CD4-positive, CD25-positive, alpha-beta regulatory T cell (primary cell): Measurements from ENCODE around the gene OMP. TPM values are rescaled to one million over a fixed set of nuclear protein-coding genes. Genes with fewer than 3 reads are reported as not detected.

Source experiments
- ATAC-seq, 2 donors: fragments of 150-1000 bp; cut with Tn5 transposase; one replicate each; pipeline ENCODE4 v1.10.0; 2021; ENCODE audit warnings: low read depth in 2 of 2, moderate number of reproducible peaks in 2 of 2, moderate library complexity in 1 of 2
- DNase-seq, 3 donors: peaks; one replicate each; pipeline versions ENCODE4 v3.0.0 to v3.0.0-alpha.2; 2012 to 2022; ENCODE audit warnings: mixed read lengths in 1 of 3
- H3K27ac ChIP-seq: one replicate; pipeline ENCODE4 v1.7.0; 2013; ENCODE audit warnings: mild to moderate bottlenecking, low read length; ENCODE audit not compliant: insufficient read depth, poor library complexity, severe bottlenecking
- H3K27me3 ChIP-seq: one replicate; pipeline ENCODE4 v1.7.0; 2013; ENCODE audit warnings: low read length; ENCODE audit not compliant: control insufficient read depth, insufficient read depth
- H3K36me3 ChIP-seq: one replicate; pipeline ENCODE4 v1.7.0; 2013; ENCODE audit warnings: mild to moderate bottlenecking, low read length, moderate library complexity; ENCODE audit not compliant: control insufficient read depth, insufficient read depth
- H3K4me1 ChIP-seq: 2 replicates; pipeline ENCODE4 v1.7.0; 2013; ENCODE audit warnings: mild to moderate bottlenecking, low read length; ENCODE audit not compliant: insufficient read depth, control insufficient read depth, poor library complexity, severe bottlenecking
- H3K4me3 ChIP-seq: one replicate; pipeline ENCODE4 v1.7.0; 2013; ENCODE audit warnings: low read depth, mild to moderate bottlenecking, low read length, moderate library complexity
- H3K9me3 ChIP-seq, 2 experiments: 1 replicate in 1 of 2; 2 replicates in 1 of 2; pipeline ENCODE4 v1.7.0; 2013; ENCODE audit warnings: low read length in 2 of 2, mild to moderate bottlenecking in 1 of 2, moderate library complexity in 1 of 2; ENCODE audit not compliant: control insufficient read depth in 2 of 2
- H3K27ac Mint-ChIP-seq, 3 donors: one replicate each; pipeline ENCODE4 v1.8.0; 2020 to 2022; ENCODE audit warnings: mild to moderate bottlenecking in 3 of 3, mixed read lengths in 3 of 3, moderate library complexity in 2 of 3
- H3K27me3 Mint-ChIP-seq: one replicate; pipeline ENCODE4 v1.8.0; 2022; ENCODE audit warnings: mild to moderate bottlenecking, mixed read lengths
- H3K36me3 Mint-ChIP-seq: one replicate; pipeline ENCODE4 v1.8.0; 2020; ENCODE audit warnings: mixed read lengths
- H3K4me1 Mint-ChIP-seq, 4 donors: one replicate each; pipeline ENCODE4 v1.8.0; 2020 to 2022; ENCODE audit warnings: mixed read lengths in 4 of 4, mild to moderate bottlenecking in 1 of 4
- H3K4me3 Mint-ChIP-seq, 4 donors: one replicate each; pipeline ENCODE4 v1.8.0; 2020 to 2022; ENCODE audit warnings: mild to moderate bottlenecking in 4 of 4, mixed read lengths in 4 of 4, moderate library complexity in 3 of 4
- H3K9me3 Mint-ChIP-seq, 7 donors: one replicate each; pipeline ENCODE4 v1.8.0; 2020 to 2022; ENCODE audit warnings: mixed read lengths in 7 of 7, mild to moderate bottlenecking in 3 of 7, moderate library complexity in 2 of 7
- polyA plus RNA-seq, 4 donors: library from polyadenylated mRNA; unstranded; fragments of 300-500 nt; fragmentation: Illumina TruSeq; gene quantifications; one replicate each; pipeline ENCODE4 v1.2.3, GENCODE V29; 2021
- total RNA-seq: library from RNA; stranded (reverse); gene quantifications from one replicate; pipeline ENCODE4 v1.2.3, GENCODE V29; 2022

OMP gene
- total and polyA plus RNA-seq, 5 donors from 2014 or later, result not detected

GRCh38 chr11:77138106-77138649 is 35.5 kb downstream of the OMP start:
- Histone ChIP-seq H3K9me3 (no peaks in the 10 kb centered on the region), H3K27me3 (no peaks in the 10 kb centered on the region), H3K4me1 (peaks cover 6% of the 10 kb centered on the region), H3K4me3 (no peak overlapping the region), H3K36me3 (no peaks in the 10 kb centered on the region), H3K27ac (no peak overlapping the region)
- Mint-ChIP-seq H3K27ac (no peak overlapping the region), H3K27me3 (peaks cover 8% of the 10 kb centered on the region), H3K4me1 (peaks cover 4 to 12% (median 9%) of the 10 kb centered on the region in 4 donors), H3K9me3 (no peaks in the 10 kb centered on the region), H3K4me3 (no peak overlapping the region), H3K36me3 (no peaks in the 10 kb centered on the region)
- ATAC-seq, result no peak
- no peak for DNase-seq

- peaks cover 4 to 12% (median 9%) of the 10 kb centered on the region in 4 donors for H3K4me1 Mint-ChIP-seq
- H3K27ac Mint-ChIP-seq, result no peak overlapping the region
- peaks cover 8% of the 10 kb centered on the region for H3K27me3 Mint-ChIP-seq
- Histone ChIP-seq H3K4me3 (no peak overlapping the region), H3K36me3 (no peaks in the 10 kb centered on the region), H3K27ac (no peak overlapping the region), H3K4me1 (peaks cover 6% of the 10 kb centered on the region), H3K9me3 (no peaks in the 10 kb centered on the region), H3K27me3 (no peaks in the 10 kb centered on the region)
- no peaks in the 10 kb centered on the region for H3K9me3 Mint-ChIP-seq
- no peak for DNase-seq
- no peak overlapping the region for H3K4me3 Mint-ChIP-seq
- no peak for ATAC-seq
- H3K36me3 Mint-ChIP-seq, result no peaks in the 10 kb centered on the region
Measured at GRCh38 chr11:77139201-77139600, 36.6 kb downstream of the OMP start.

GRCh38 chr11:77140231-77140851 is 37.7 kb downstream of the OMP start:
- DNase-seq, result no peak
- Mint-ChIP-seq H3K27me3 (peaks cover 8% of the 10 kb centered on the region), H3K27ac (no peak overlapping the region), H3K36me3 (no peaks in the 10 kb centered on the region), H3K4me3 (no peak overlapping the region), H3K9me3 (no peaks in the 10 kb centered on the region), H3K4me1 (peaks cover 4 to 12% (median 9%) of the 10 kb centered on the region in 4 donors)
- Histone ChIP-seq H3K27me3 (no peaks in the 10 kb centered on the region), H3K27ac (no peak overlapping the region), H3K4me3 (no peak overlapping the region), H3K9me3 (no peaks in the 10 kb centered on the region), H3K4me1 (peaks cover 6% of the 10 kb centered on the region), H3K36me3 (no peaks in the 10 kb centered on the region)
- ATAC-seq, result no peak

- Mint-ChIP-seq H3K9me3 (no peaks in the 10 kb centered on the region), H3K4me3 (no peak overlapping the region), H3K36me3 (no peaks in the 10 kb centered on the region), H3K27me3 (peaks cover 8% of the 10 kb centered on the region), H3K4me1 (peaks cover 4 to 12% (median 10%) of the 10 kb centered on the region in 4 donors), H3K27ac (no peak overlapping the region)
- Histone ChIP-seq H3K36me3 (no peaks in the 10 kb centered on the region), H3K4me1 (peaks cover 6% of the 10 kb centered on the region), H3K27ac (no peak overlapping the region), H3K9me3 (no peaks in the 10 kb centered on the region), H3K4me3 (no peak overlapping the region), H3K27me3 (no peaks in the 10 kb centered on the region)
- ATAC-seq, result no peak
- DNase-seq, result no peak
Measured at GRCh38 chr11:77141034-77141433, 38.4 kb downstream of the OMP start.

- Mint-ChIP-seq H3K27ac (peak overlapping the region in 1 of 3 donors; percentile 8), H3K27me3 (peaks cover 8% of the 10 kb centered on the region), H3K36me3 (no peaks in the 10 kb centered on the region), H3K4me3 (no peak overlapping the region), H3K4me1 (peaks cover 4 to 14% (median 8%) of the 10 kb centered on the region in 4 donors), H3K9me3 (no peaks in the 10 kb centered on the region)
- H3K9me3 ChIP-seq, result no peaks in the 10 kb centered on the region
- no peak for DNase-seq
- no peaks in the 10 kb centered on the region for H3K27me3 ChIP-seq
- H3K4me1 ChIP-seq, result peaks cover 6% of the 10 kb centered on the region
- H3K4me3 ChIP-seq, result no peak overlapping the region
- no peaks in the 10 kb centered on the region for H3K36me3 ChIP-seq
- ATAC-seq, result no peak
- no peak overlapping the region for H3K27ac ChIP-seq
Measured at GRCh38 chr11:77141475-77141874, 38.8 kb downstream of the OMP start.

- peaks cover 8% of the 10 kb centered on the region for H3K27me3 Mint-ChIP-seq
- no peaks in the 10 kb centered on the region for H3K9me3 ChIP-seq
- H3K9me3 Mint-ChIP-seq, result no peaks in the 10 kb centered on the region
- H3K4me1 ChIP-seq, result peaks cover 6% of the 10 kb centered on the region
- H3K4me1 Mint-ChIP-seq, result peaks cover 4 to 18% (median 7%) of the 10 kb centered on the region in 4 donors
- no peaks in the 10 kb centered on the region for H3K27me3 ChIP-seq
- ATAC-seq (peak; percentile 27 to 56), DNase-seq (peak in 1 of 3 donors; percentile 20)
- no peak overlapping the region for H3K4me3 ChIP-seq
- no peaks in the 10 kb centered on the region for H3K36me3 ChIP-seq
- H3K27ac ChIP-seq, result no peak overlapping the region
- no peaks in the 10 kb centered on the region for H3K36me3 Mint-ChIP-seq
- H3K27ac Mint-ChIP-seq, result peak overlapping the region in 1 of 3 donors; percentile 8
- H3K4me3 Mint-ChIP-seq, result no peak overlapping the region
Measured at GRCh38 chr11:77142091-77142975, 39.7 kb downstream of the OMP start.

- no peaks in the 10 kb centered on the region for H3K27me3 ChIP-seq
- peaks cover 12% of the 10 kb centered on the region for H3K4me1 ChIP-seq
- no peaks in the 10 kb centered on the region for H3K36me3 ChIP-seq
- Mint-ChIP-seq H3K27ac (peak overlapping the region; percentile 2 to 74 (median 54)), H3K4me3 (no peak overlapping the region), H3K4me1 (peaks cover 6 to 28% (median 11%) of the 10 kb centered on the region in 4 donors), H3K36me3 (no peaks in the 10 kb centered on the region), H3K9me3 (no peaks in the 10 kb centered on the region), H3K27me3 (peaks cover 8% of the 10 kb centered on the region)
- H3K27ac ChIP-seq, result no peak overlapping the region
- ATAC-seq, result no peak
- no peaks in the 10 kb centered on the region for H3K9me3 ChIP-seq
- no peak for DNase-seq
- no peak overlapping the region for H3K4me3 ChIP-seq
Measured at GRCh38 chr11:77143405-77144020, 40.9 kb downstream of the OMP start.
